GM13976 (cell line): Measurements from ENCODE around the gene FOXC2.
"Not testable (repeated sequence)": the region's sequence is repeated elsewhere in the genome, so short reads cannot be mapped to it uniquely, and the experiment has no call there.

Source experiments
- DNase-seq: peaks from one replicate; pipeline ENCODE4 v3.0.0; 2012; ENCODE audit warnings: low spot score
- in situ Hi-C: fragments of 300-500 bp; cut with MboI; formaldehyde crosslinking; loops from one replicate; pipeline ENCODE4 v1.12.0; 2022; ENCODE audit warnings: low sequenced_read_pairs, mixed read lengths, inconsistent platforms; ENCODE audit not compliant: unreplicated experiment
- TF ChIP-seq, protein P1 (sequence below): IDR thresholded peaks from 2 replicates; pipeline ENCODE4 v1.5.1; 2012; ENCODE audit warnings: borderline replicate concordance, mild to moderate bottlenecking; ENCODE audit not compliant: insufficient read depth; ENCODE audit errors: extremely low read depth, missing control alignments, control extremely low read depth

FOXC2 gene

DNA sequence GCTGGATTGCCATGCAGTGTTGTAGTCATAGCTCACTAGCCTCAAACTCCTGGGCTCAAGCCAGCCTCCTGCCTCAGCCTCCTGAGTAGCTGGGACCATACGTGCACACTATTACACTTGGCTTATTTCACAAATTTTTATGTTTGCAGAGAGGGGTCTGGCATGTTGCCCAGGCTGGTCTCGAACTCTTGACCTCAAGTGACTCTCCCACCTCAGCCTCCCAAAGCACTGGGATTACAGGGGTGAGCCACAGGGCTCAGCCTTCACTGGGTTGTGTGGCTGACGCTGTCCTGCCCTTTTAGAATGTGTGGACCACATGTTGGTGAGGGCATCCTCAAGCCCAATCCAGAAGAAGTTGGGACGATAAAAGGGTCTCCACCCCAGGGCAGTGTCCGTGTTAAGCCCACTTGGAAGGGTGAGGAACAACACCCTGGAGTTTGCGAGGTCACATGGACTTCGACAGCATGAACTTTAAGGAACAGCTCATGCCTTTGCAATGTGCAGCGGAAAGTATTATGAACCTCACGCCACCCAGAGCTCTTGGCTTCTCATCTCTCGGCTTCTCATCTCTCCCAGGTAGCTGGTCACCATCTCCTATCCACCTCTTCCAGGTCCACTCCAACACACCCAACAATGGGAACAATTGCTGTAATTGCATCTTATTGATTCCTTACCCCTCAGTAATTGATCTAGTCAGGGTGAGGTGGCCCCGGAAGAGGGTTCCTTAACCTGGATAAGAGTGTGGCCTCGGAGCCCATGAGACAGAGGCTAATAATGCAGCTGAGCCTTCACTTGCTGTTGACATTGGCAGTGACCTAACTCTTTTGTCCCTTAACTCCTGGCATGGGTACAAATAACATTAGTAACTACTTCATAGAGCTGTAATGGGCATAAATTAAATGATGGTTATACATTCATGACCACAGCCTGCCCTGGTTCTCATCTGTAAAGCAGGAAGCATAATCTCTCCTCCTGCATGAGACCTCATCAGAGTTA lies 18.4 kb downstream of the FOXC2 start:
- TF ChIP-seq, protein P1, sequence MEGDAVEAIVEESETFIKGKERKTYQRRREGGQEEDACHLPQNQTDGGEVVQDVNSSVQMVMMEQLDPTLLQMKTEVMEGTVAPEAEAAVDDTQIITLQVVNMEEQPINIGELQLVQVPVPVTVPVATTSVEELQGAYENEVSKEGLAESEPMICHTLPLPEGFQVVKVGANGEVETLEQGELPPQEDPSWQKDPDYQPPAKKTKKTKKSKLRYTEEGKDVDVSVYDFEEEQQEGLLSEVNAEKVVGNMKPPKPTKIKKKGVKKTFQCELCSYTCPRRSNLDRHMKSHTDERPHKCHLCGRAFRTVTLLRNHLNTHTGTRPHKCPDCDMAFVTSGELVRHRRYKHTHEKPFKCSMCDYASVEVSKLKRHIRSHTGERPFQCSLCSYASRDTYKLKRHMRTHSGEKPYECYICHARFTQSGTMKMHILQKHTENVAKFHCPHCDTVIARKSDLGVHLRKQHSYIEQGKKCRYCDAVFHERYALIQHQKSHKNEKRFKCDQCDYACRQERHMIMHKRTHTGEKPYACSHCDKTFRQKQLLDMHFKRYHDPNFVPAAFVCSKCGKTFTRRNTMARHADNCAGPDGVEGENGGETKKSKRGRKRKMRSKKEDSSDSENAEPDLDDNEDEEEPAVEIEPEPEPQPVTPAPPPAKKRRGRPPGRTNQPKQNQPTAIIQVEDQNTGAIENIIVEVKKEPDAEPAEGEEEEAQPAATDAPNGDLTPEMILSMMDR: no peak
- no peak for DNase-seq
- in situ Hi-C loops: no loop called here

DNA sequence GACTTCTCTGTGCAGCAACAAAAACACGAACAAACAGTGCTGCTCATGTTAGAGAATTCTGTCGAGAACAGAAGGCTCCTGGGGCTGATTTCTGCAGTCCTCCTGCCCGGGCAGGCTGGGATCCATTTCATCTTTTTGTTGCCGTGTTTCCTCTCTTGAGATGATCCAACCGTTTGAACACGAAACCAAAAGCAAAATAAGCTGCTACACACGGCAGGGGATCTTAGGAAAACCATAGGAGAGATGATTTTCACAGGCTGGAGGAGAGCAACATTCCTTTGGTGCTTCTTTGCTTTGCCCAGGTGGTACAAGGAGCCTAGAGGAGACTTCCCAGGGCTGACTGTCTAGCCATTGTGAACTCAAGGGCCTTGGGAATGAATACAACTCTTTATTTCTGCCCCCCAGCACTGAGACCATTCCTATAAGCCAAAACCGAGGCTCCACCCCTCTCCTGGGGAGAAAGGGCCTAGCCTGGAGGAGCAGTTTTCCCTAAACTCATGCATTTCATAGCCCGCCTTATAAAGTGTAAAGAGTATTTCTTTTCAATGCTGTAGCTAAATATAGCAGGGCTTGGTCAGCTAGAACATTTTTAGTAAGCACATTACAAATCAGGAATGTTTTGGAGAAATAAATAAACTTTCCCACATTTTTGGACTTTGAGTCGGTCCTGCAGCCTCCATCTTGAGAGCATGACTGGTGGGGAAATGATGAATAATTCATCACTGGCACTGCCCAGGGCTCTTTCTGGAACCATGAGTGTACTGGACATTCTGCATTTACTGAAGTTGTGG lies 19.4 kb downstream of the FOXC2 start:
- in situ Hi-C loops: no loop called here
- no peak for DNase-seq
- TF ChIP-seq, protein P1: no peak

DNA sequence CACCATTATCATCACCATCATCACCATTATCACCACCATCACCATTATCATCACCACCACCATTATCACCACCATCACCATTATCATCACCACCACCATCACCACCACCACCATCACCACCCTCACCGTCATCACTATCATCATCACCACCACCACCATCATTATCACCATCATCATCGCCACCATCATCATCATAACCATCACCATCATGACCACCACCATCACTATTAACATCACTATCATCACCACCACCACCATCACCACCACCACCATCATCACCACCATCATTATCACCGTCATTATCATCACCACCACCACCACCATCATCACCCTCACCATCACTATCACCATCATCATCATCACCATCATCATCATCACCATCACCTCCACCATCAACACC lies 20.9 kb downstream of the FOXC2 start:
- no peak for DNase-seq
- in situ Hi-C loops: no loop called here
- TF ChIP-seq, protein P1: no peak

DNA sequence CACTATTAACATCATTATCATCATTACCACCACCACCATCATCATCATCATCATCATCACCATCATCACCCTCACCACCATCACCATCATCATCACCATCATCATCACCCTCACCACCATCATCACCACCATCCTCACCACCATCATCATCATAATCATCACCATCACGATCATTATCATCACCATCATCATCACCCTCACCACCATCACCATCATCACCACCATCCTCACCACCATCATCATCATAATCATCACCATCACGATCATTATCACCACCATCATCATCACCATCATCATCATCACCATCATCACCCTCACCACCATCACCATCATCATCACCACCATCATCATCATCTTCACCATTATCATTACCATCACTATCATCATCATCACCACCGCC lies 21.3 kb downstream of the FOXC2 start:
- in situ Hi-C loops, DNase-seq: not testable (repeated sequence)

DNA sequence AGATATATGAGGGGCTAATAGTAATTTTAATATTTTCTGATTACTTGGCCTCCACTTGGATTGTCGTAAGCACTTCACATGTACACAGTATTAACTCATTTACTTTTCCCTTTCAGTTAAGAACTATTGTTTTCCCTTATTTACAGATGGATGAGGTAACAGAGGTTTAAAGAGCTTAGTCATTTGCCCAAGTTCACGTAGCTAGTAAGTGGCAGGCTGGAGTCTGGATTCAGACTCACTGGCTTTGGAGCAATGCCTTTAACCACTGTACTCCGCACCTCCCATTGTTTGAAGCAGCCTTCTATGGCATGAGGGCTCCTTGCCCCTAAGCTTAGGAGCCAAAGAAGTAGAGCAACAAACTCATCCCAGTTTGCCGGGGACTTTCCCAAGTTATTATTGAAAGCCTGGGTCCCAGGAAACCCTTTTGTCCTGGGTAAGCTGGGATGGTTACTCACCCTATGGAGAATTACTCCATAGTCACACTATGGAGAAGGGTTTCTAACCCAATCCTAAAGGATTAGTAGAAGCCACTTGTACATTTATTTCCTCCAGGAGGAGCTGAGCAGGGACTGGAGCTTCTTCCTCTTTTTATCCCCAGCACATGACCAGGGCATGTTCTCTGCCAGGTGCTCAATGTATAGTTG lies 24.0 kb downstream of the FOXC2 start:
- in situ Hi-C loops: no loop called here

DNA sequence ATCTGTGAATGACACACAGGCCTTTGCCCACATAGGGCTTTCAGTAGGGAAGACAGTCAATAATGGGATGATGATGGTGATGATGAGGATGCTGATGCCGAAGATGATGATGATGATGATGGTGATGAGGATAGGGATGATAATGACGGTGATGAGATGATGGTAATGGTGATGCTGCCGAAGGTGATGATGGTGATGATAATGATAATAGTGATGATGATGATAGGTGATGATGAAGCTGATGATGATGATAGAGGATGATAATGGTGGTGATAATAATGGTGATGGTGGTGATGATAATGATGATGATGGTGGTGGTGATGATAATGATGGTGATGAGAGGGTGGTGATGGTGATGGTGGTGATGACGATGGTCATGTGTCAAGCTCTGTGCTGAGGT lies 24.6 kb downstream of the FOXC2 start:
- in situ Hi-C loops: no loop called here
- TF ChIP-seq, protein P1: no peak
- no peak for DNase-seq

More for the DNA sequence above, 24.0 kb downstream of the FOXC2 start:
- TF ChIP-seq, protein P1: no peak
- no peak for DNase-seq
